Suppressor macrophage treated with lipopolysaccharide for 1 hour (primary cell): ENCODE data around the gene ARHGAP18.

Source experiments
- DNase-seq, 3 donors: peaks; one replicate each; pipeline ENCODE4 v3.0.0-alpha.2; 2020 to 2022

Gene ARHGAP18

GRCh38 chr6:129691043-129691640 lies 18.8 kb downstream of the ARHGAP18 start:
- DNase-seq: no peak

GRCh38 chr6:129686941-129687627 lies 22.9 kb downstream of the ARHGAP18 start:
- DNase-seq: peak; percentile 76 to 87 (median 85)

GRCh38 chr6:129685662-129686031 lies 24.3 kb downstream of the ARHGAP18 start:
- DNase-seq: peak; percentile 58 to 88 (median 70)

GRCh38 chr6:129684903-129685661 lies 24.9 kb downstream of the ARHGAP18 start:
- peak; percentile 57 to 75 (median 73) for DNase-seq

GRCh38 chr6:129684323-129684884 lies 25.6 kb downstream of the ARHGAP18 start:
- DNase-seq: no peak

GRCh38 chr6:129683601-129684322 lies 26.2 kb downstream of the ARHGAP18 start:
- peak; percentile 89 to 98 (median 93) for DNase-seq

- DNase-seq: no peak
Measured at GRCh38 chr6:129681913-129682205, 28.1 kb downstream of the ARHGAP18 start.

- no peak for DNase-seq
Measured at GRCh38 chr6:129680633-129681032, 29.3 kb downstream of the ARHGAP18 start.

GRCh38 chr6:129679758-129680157 lies 30.2 kb downstream of the ARHGAP18 start:
- DNase-seq: no peak

- no peak for DNase-seq
Measured at GRCh38 chr6:129679275-129679674, 30.7 kb downstream of the ARHGAP18 start.

GRCh38 chr6:129678463-129678862 lies 31.5 kb downstream of the ARHGAP18 start:
- DNase-seq: no peak

GRCh38 chr6:129677620-129678325 lies 32.2 kb downstream of the ARHGAP18 start:
- DNase-seq: no peak

- no peak for DNase-seq
Measured at GRCh38 chr6:129675669-129676472, 34.1 kb downstream of the ARHGAP18 start.

- no peak for DNase-seq
Measured at GRCh38 chr6:129673748-129674147, 36.2 kb downstream of the ARHGAP18 start.

GRCh38 chr6:129672881-129673631 lies 36.9 kb downstream of the ARHGAP18 start:
- peak; percentile 30 to 79 (median 70) for DNase-seq

- DNase-seq: peak; percentile 72 to 88 (median 77)
Measured at GRCh38 chr6:129672341-129672682, 37.7 kb downstream of the ARHGAP18 start.

- DNase-seq: peak; percentile 85 to 95 (median 90)
Measured at GRCh38 chr6:129671442-129672340, 38.3 kb downstream of the ARHGAP18 start.

- no peak for DNase-seq
Measured at GRCh38 chr6:129670634-129671033, 39.3 kb downstream of the ARHGAP18 start.

- DNase-seq: no peak
Measured at GRCh38 chr6:129667621-129668020, 42.4 kb downstream of the ARHGAP18 start.

GRCh38 chr6:129667034-129667433 lies 42.9 kb downstream of the ARHGAP18 start:
- no peak for DNase-seq
